ENCODE results near the gene LHFPL2. TPM values are rescaled to one million over a fixed set of nuclear protein-coding genes. Genes with fewer than 3 reads are reported as not detected.

Gene LHFPL2, protein sequence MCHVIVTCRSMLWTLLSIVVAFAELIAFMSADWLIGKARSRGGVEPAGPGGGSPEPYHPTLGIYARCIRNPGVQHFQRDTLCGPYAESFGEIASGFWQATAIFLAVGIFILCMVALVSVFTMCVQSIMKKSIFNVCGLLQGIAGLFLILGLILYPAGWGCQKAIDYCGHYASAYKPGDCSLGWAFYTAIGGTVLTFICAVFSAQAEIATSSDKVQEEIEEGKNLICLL
- under 1 TPM; 0.19 to 0.23 TPM for total RNA-seq

DNA sequence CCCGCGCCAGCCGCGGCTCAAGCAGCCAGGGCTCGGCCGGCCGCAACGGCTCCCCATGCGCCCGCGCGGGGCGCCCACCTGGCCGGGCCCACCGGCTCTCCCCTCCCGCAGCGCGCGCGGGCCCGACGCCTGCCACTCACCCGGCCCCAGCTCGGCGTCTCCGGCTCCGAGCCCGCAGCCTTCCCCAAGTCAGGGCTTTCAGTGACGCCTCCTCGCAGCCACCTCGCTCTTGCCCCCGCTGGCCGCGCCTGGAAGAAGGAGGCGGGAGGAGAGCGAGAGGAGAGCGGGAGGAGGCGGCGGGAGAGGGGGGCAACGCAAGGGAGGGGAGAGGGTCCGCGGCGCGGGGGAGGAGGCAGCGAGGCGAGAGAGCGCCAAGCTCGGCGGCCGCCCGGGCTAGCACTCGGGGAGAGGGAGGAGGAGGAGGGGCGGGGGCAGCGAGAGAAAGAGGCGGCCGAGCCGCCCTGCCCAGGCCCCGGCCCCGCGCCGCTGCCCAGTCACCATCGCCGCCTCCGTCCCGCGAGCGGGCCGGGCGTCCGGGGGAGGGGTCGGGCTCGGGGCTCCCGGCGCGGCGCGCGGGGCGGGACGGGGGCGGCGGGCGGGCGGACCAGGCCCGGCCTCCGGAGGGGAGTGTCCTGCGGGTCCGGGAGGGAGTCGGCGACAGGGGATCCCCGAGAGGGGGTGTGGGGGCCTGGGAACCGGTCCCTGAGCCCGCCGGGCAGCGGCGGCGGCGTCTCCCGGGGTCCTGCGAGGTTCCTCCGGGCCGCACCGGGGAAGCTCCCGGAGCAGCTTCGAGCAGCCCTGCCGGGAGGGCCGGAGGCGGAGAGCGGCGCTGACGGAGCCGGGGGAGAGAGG, at the start of gene LHFPL2:
TSS of gene LHFPL2 (minus strand) at position 414 of the 852 bp plus-strand sequence. CDS start 138,559 bp downstream, outside the sequence.

